Measurements from ENCODE around the gene SORCS2. TPM values are rescaled to one million over a fixed set of nuclear protein-coding genes. Genes with fewer than 3 reads are reported as not detected.

Gene SORCS2
- total and polyA plus RNA-seq, 2 of the 4 experiments (the other 2 are of a cell fraction), result 0.36 to 0.62 TPM

GRCh38 chr4:7173841-7174449 lies 18.4 kb upstream of the SORCS2 start:
- no peak for ATAC-seq (ENCODE audit: low read depth)

More at GRCh38 chr4:7173841-7174449, 18.4 kb upstream of the SORCS2 start:
- Histone ChIP-seq H2BK5ac (ENCODE audit: low read depth, low read length, poor library complexity, severe bottlenecking) (no peak overlapping the region), H4K8ac (ENCODE audit: low read depth in 2 of 2, low read length in 2 of 2) (no peak overlapping the region), H4K91ac (ENCODE audit: insufficient read depth, low read depth, low read length) (no peak overlapping the region), H2BK15ac (ENCODE audit: low read depth, low read length) (no peak overlapping the region), H3K36me3 (ENCODE audit: control insufficient read depth, insufficient read depth, low read length) (no peaks in the 10 kb centered on the region), H3K18ac (ENCODE audit: low read depth, low read length) (no peak overlapping the region), H3K4ac (ENCODE audit: low read depth, low read length) (no peak overlapping the region), H3K4me3 (ENCODE audit: insufficient read depth, low read depth, low read length) (no peak overlapping the region), H3K9ac (ENCODE audit: low read depth, low read length) (no peak overlapping the region), H3K4me2 (ENCODE audit: low read depth, low read length) (no peak overlapping the region), H3K4me1 (ENCODE audit: control insufficient read depth, insufficient read depth, low read length) (no peaks in the 10 kb centered on the region), H4K5ac (ENCODE audit: low read depth, low read length) (no peak overlapping the region), H3K56ac (ENCODE audit: extremely low read depth, insufficient read depth, low read length) (no peak overlapping the region), H3K9me3 (ENCODE audit: control insufficient read depth, insufficient read depth, low read length) (peaks cover 1% of the 10 kb centered on the region; the same call in 1 of the 2 replicates), H3K27ac (ENCODE audit: insufficient read depth, low read length) (no peak overlapping the region), H3K79me1 (ENCODE audit: low read depth in 1 of 2, low read length in 2 of 2) (no peaks in the 10 kb centered on the region), H3K14ac (replicated peaks; ENCODE audit: low read depth, low read length) (no peak overlapping the region), H2AK9ac (replicated peaks; ENCODE audit: low read depth, low read length, poor library complexity) (no peak overlapping the region), H3K23ac (ENCODE audit: low read depth, low read length) (no peak overlapping the region), H3K9me1 (ENCODE audit: insufficient read depth, low read length) (no peaks in the 10 kb centered on the region), H3K27me3 (ENCODE audit: control insufficient read depth, insufficient read depth, low read length) (peaks cover 26% of the 10 kb centered on the region), H2BK20ac (ENCODE audit: low read depth, low read length) (no peak overlapping the region), H4K20me1 (ENCODE audit: insufficient read depth, low read length) (no peaks in the 10 kb centered on the region), H2AFZ (replicated peaks; ENCODE audit: low read length, poor library complexity) (no peak overlapping the region), H2AK5ac (ENCODE audit: low read depth, low read length) (no peak overlapping the region), H2BK120ac (ENCODE audit: low read depth, low read length) (no peak overlapping the region)
- intact Hi-C loops (cut with micrococcal nuclease) (no loop called here), in situ Hi-C loops (cut with MboI; ENCODE audit: low sequenced_read_pairs) (no loop called here), dilution Hi-C loops (cut with HindIII; ENCODE audit: low sequenced_read_pairs, unreplicated experiment) (no loop called here)
- ChIA-PET POLR2A (ENCODE audit: unreplicated experiment) (no interaction called here), CTCF (no interaction called here)
- TF ChIP-seq FOS (IDR thresholded peaks at IDR 0.05; ENCODE audit: low read depth, low read length), result no peak
- TF ChIP-seq POLR2A (IDR thresholded peaks at IDR 0.05; ENCODE audit: low read depth, low read length), result no peak
- no peak for TF ChIP-seq BHLHE40 (IDR thresholded peaks at IDR 0.05; ENCODE audit: low read depth, low read length)
- no peak for TF ChIP-seq NFE2L2 (IDR thresholded peaks at IDR 0.05; ENCODE audit: low read depth, low read length)
- TF ChIP-seq CEBPB (IDR thresholded peaks at IDR 0.05; ENCODE audit: low read depth, low read length), result no peak
- TF ChIP-seq SMC3 (IDR thresholded peaks at IDR 0.05; ENCODE audit: low read depth, low read length), result no peak
- no peak for TF ChIP-seq CHD1 (IDR thresholded peaks at IDR 0.05; ENCODE audit: low read depth, low read length)
- TF ChIP-seq MAFK (IDR thresholded peaks at IDR 0.05; ENCODE audit: low read depth, low read length), result no peak
- no peak for TF ChIP-seq MAZ (IDR thresholded peaks at IDR 0.05; ENCODE audit: borderline replicate concordance, low read depth, low read length)
- no peak for TF ChIP-seq RCOR1 (IDR thresholded peaks at IDR 0.05; ENCODE audit: insufficient replicate concordance, low read length)
- TF ChIP-seq, protein P1, sequence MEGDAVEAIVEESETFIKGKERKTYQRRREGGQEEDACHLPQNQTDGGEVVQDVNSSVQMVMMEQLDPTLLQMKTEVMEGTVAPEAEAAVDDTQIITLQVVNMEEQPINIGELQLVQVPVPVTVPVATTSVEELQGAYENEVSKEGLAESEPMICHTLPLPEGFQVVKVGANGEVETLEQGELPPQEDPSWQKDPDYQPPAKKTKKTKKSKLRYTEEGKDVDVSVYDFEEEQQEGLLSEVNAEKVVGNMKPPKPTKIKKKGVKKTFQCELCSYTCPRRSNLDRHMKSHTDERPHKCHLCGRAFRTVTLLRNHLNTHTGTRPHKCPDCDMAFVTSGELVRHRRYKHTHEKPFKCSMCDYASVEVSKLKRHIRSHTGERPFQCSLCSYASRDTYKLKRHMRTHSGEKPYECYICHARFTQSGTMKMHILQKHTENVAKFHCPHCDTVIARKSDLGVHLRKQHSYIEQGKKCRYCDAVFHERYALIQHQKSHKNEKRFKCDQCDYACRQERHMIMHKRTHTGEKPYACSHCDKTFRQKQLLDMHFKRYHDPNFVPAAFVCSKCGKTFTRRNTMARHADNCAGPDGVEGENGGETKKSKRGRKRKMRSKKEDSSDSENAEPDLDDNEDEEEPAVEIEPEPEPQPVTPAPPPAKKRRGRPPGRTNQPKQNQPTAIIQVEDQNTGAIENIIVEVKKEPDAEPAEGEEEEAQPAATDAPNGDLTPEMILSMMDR (conservative IDR thresholded peaks at IDR 0.05; ENCODE audit: low read depth, low read length), result no peak
- TF ChIP-seq MXI1 (IDR thresholded peaks at IDR 0.05; ENCODE audit: borderline replicate concordance, low read depth, low read length), result no peak
- TF ChIP-seq RFX5 (IDR thresholded peaks at IDR 0.05; ENCODE audit: low read depth, low read length), result no peak
- TF ChIP-seq, protein P2, sequence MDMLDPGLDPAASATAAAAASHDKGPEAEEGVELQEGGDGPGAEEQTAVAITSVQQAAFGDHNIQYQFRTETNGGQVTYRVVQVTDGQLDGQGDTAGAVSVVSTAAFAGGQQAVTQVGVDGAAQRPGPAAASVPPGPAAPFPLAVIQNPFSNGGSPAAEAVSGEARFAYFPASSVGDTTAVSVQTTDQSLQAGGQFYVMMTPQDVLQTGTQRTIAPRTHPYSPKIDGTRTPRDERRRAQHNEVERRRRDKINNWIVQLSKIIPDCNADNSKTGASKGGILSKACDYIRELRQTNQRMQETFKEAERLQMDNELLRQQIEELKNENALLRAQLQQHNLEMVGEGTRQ (IDR thresholded peaks at IDR 0.05; ENCODE audit: low read depth, low read length), result no peak
- no peak for TF ChIP-seq RAD21 (IDR thresholded peaks at IDR 0.05; ENCODE audit: low read length)
- TF ChIP-seq ELK1 (IDR thresholded peaks at IDR 0.05; ENCODE audit: borderline replicate concordance, low read depth, low read length), result no peak
- no peak for DNase-seq
- WGBS, 2 experiments (ENCODE audit: extremely low coverage in 2 of 2, insufficient read length in 1 of 2), result no CpG with 5 or more reads among the region's 9 CpGs
- no TSS peak for BruUV-seq (replicated peaks)
